ENCODE data around the gene TGM3.

Gene TGM3

GRCh38 chr20:2304180-2304579, 8.4 kb downstream of the TGM3 start:
- WGBS, 2 donors (ENCODE audit: extremely low coverage in 2 of 2, insufficient read length in 2 of 2, insufficient replicate concordance in 1 of 2), result no CpG with 5 or more reads among the region's 7 CpGs
- H3K4ac ChIP-seq (ENCODE audit: low read length), result no peak overlapping the region
- no peak overlapping the region for H3K4me2 ChIP-seq (ENCODE audit: insufficient read depth, low read length, poor library complexity, severe bottlenecking)
- no peak overlapping the region for H4K91ac ChIP-seq (ENCODE audit: low read depth, low read length, poor library complexity)
- no peak overlapping the region for H3K18ac ChIP-seq (ENCODE audit: low read length)
- peaks cover 0 to 9% of the 10 kb centered on the region in 2 donors for H3K4me1 ChIP-seq (ENCODE audit: control insufficient read depth in 2 of 2, insufficient read depth in 1 of 2, low read depth in 1 of 2, low read length in 2 of 2)
- H2BK120ac ChIP-seq (ENCODE audit: low read depth, low read length), result no peak overlapping the region
- no peak overlapping the region for H2AFZ ChIP-seq (ENCODE audit: low read length)
- H2BK5ac ChIP-seq (ENCODE audit: low read length), result no peak overlapping the region
- no peak overlapping the region for H3K27ac ChIP-seq (replicated peaks; ENCODE audit: low read length)
- DNase-seq (ENCODE audit: low spot score), result no peak
- no peak overlapping the region for H2BK15ac ChIP-seq (ENCODE audit: low read length)
- no peak overlapping the region for H3K9ac ChIP-seq (ENCODE audit: low read depth, low read length, poor library complexity)
- no peak overlapping the region for H3K4me3 ChIP-seq (ENCODE audit: low read length in 2 of 2)
- H3K23ac ChIP-seq (ENCODE audit: low read depth, low read length, poor library complexity), result no peak overlapping the region
- H2BK12ac ChIP-seq (ENCODE audit: low read length), result no peak overlapping the region
- no peak overlapping the region for H2AK5ac ChIP-seq (ENCODE audit: low read depth, low read length)
- H3K14ac ChIP-seq (ENCODE audit: low read length), result no peak overlapping the region
- no peaks in the 10 kb centered on the region for H3K9me3 ChIP-seq (replicated peaks in 1 of 2; ENCODE audit: control insufficient read depth in 2 of 2, insufficient read depth in 1 of 2, low read depth in 1 of 2, low read length in 2 of 2)
- peaks cover 0 to 9% (median 0%) of the 10 kb centered on the region in 3 experiments for H3K27me3 ChIP-seq (ENCODE audit: control insufficient read depth in 3 of 3, insufficient read depth in 3 of 3, low read depth in 1 of 3, low read length in 3 of 3)
- no peaks in the 10 kb centered on the region for H3K79me1 ChIP-seq (ENCODE audit: low read depth, low read length)
- H4K8ac ChIP-seq (ENCODE audit: low read depth, low read length), result no peak overlapping the region
- H3K36me3 ChIP-seq (replicated peaks in 1 of 2; ENCODE audit: control insufficient read depth in 2 of 2, insufficient read depth in 2 of 2, low read length in 2 of 2), result no peaks in the 10 kb centered on the region

- Histone ChIP-seq H2BK12ac (ENCODE audit: low read length) (no peak overlapping the region), H3K36me3 (replicated peaks in 1 of 2; ENCODE audit: control insufficient read depth in 2 of 2, insufficient read depth in 2 of 2, low read length in 2 of 2) (no peaks in the 10 kb centered on the region), H3K27me3 (ENCODE audit: control insufficient read depth in 3 of 3, insufficient read depth in 3 of 3, low read depth in 1 of 3, low read length in 3 of 3) (peaks cover 0 to 8% (median 0%) of the 10 kb centered on the region in 3 experiments), H2BK15ac (ENCODE audit: low read length) (no peak overlapping the region), H4K8ac (ENCODE audit: low read depth, low read length) (no peak overlapping the region), H3K27ac (replicated peaks; ENCODE audit: low read length) (no peak overlapping the region), H3K14ac (ENCODE audit: low read length) (no peak overlapping the region), H3K79me1 (ENCODE audit: low read depth, low read length) (no peaks in the 10 kb centered on the region), H3K9ac (ENCODE audit: low read depth, low read length, poor library complexity) (no peak overlapping the region), H3K18ac (ENCODE audit: low read length) (no peak overlapping the region), H3K4me1 (ENCODE audit: control insufficient read depth in 2 of 2, insufficient read depth in 1 of 2, low read depth in 1 of 2, low read length in 2 of 2) (peaks cover 0 to 9% of the 10 kb centered on the region in 2 donors), H2BK5ac (ENCODE audit: low read length) (no peak overlapping the region), H4K91ac (ENCODE audit: low read depth, low read length, poor library complexity) (no peak overlapping the region), H3K4me3 (ENCODE audit: low read length in 2 of 2) (no peak overlapping the region), H2AK5ac (ENCODE audit: low read depth, low read length) (no peak overlapping the region), H3K23ac (ENCODE audit: low read depth, low read length, poor library complexity) (no peak overlapping the region), H3K9me3 (replicated peaks in 1 of 2; ENCODE audit: control insufficient read depth in 2 of 2, insufficient read depth in 1 of 2, low read depth in 1 of 2, low read length in 2 of 2) (no peaks in the 10 kb centered on the region), H2AFZ (ENCODE audit: low read length) (no peak overlapping the region), H3K4ac (ENCODE audit: low read length) (no peak overlapping the region), H3K4me2 (ENCODE audit: insufficient read depth, low read length, poor library complexity, severe bottlenecking) (no peak overlapping the region), H2BK120ac (ENCODE audit: low read depth, low read length) (no peak overlapping the region)
- WGBS, 2 donors (ENCODE audit: extremely low coverage in 2 of 2, insufficient read length in 2 of 2, insufficient replicate concordance in 1 of 2), result no CpG with 5 or more reads among the region's 2 CpGs
- DNase-seq (ENCODE audit: low spot score), result no peak
Observed at GRCh38 chr20:2305029-2305428, 9.2 kb downstream of the TGM3 start.

GRCh38 chr20:2305479-2305878, 9.7 kb downstream of the TGM3 start:
- no peaks in the 10 kb centered on the region for H3K79me1 ChIP-seq (ENCODE audit: low read depth, low read length)
- H2BK12ac ChIP-seq (ENCODE audit: low read length), result no peak overlapping the region
- H4K91ac ChIP-seq (ENCODE audit: low read depth, low read length, poor library complexity), result no peak overlapping the region
- peaks cover 0 to 8% (median 0%) of the 10 kb centered on the region in 3 experiments for H3K27me3 ChIP-seq (ENCODE audit: control insufficient read depth in 3 of 3, insufficient read depth in 3 of 3, low read depth in 1 of 3, low read length in 3 of 3)
- peak overlapping the region; percentile 84 for H3K18ac ChIP-seq (ENCODE audit: low read length)
- no peaks in the 10 kb centered on the region for H3K9me3 ChIP-seq (replicated peaks in 1 of 2; ENCODE audit: control insufficient read depth in 2 of 2, insufficient read depth in 1 of 2, low read depth in 1 of 2, low read length in 2 of 2)
- no peak overlapping the region for H3K4me2 ChIP-seq (ENCODE audit: insufficient read depth, low read length, poor library complexity, severe bottlenecking)
- H3K4ac ChIP-seq (ENCODE audit: low read length), result no peak overlapping the region
- H3K4me3 ChIP-seq (ENCODE audit: low read length in 2 of 2), result no peak overlapping the region
- WGBS, 2 donors (ENCODE audit: extremely low coverage in 2 of 2, insufficient read length in 2 of 2, insufficient replicate concordance in 1 of 2), result no CpG with 5 or more reads among the region's 9 CpGs
- H3K9ac ChIP-seq (ENCODE audit: low read depth, low read length, poor library complexity), result no peak overlapping the region
- H2BK120ac ChIP-seq (ENCODE audit: low read depth, low read length), result no peak overlapping the region
- H2BK15ac ChIP-seq (ENCODE audit: low read length), result no peak overlapping the region
- peak overlapping the region; percentile 18 for H2AK5ac ChIP-seq (ENCODE audit: low read depth, low read length)
- no peak overlapping the region for H3K27ac ChIP-seq (replicated peaks; ENCODE audit: low read length)
- H4K8ac ChIP-seq (ENCODE audit: low read depth, low read length), result no peak overlapping the region
- peaks cover 0 to 9% of the 10 kb centered on the region in 2 donors for H3K4me1 ChIP-seq (ENCODE audit: control insufficient read depth in 2 of 2, insufficient read depth in 1 of 2, low read depth in 1 of 2, low read length in 2 of 2)
- H3K23ac ChIP-seq (ENCODE audit: low read depth, low read length, poor library complexity), result no peak overlapping the region
- no peak overlapping the region for H2AFZ ChIP-seq (ENCODE audit: low read length)
- no peak overlapping the region for H2BK5ac ChIP-seq (ENCODE audit: low read length)
- DNase-seq (ENCODE audit: low spot score), result no peak
- H3K36me3 ChIP-seq (replicated peaks in 1 of 2; ENCODE audit: control insufficient read depth in 2 of 2, insufficient read depth in 2 of 2, low read length in 2 of 2), result no peaks in the 10 kb centered on the region
- H3K14ac ChIP-seq (ENCODE audit: low read length), result no peak overlapping the region

- no peak overlapping the region for H3K27ac ChIP-seq (replicated peaks; ENCODE audit: low read length)
- H3K9ac ChIP-seq (ENCODE audit: low read depth, low read length, poor library complexity), result no peak overlapping the region
- no peak overlapping the region for H3K4me3 ChIP-seq (ENCODE audit: low read length in 2 of 2)
- H3K4me2 ChIP-seq (ENCODE audit: insufficient read depth, low read length, poor library complexity, severe bottlenecking), result no peak overlapping the region
- H3K23ac ChIP-seq (ENCODE audit: low read depth, low read length, poor library complexity), result no peak overlapping the region
- DNase-seq (ENCODE audit: low spot score), result no peak
- H3K79me1 ChIP-seq (ENCODE audit: low read depth, low read length), result no peaks in the 10 kb centered on the region
- no peaks in the 10 kb centered on the region for H3K36me3 ChIP-seq (replicated peaks in 1 of 2; ENCODE audit: control insufficient read depth in 2 of 2, insufficient read depth in 2 of 2, low read length in 2 of 2)
- H4K91ac ChIP-seq (ENCODE audit: low read depth, low read length, poor library complexity), result no peak overlapping the region
- no peak overlapping the region for H2BK12ac ChIP-seq (ENCODE audit: low read length)
- H2BK5ac ChIP-seq (ENCODE audit: low read length), result no peak overlapping the region
- H4K8ac ChIP-seq (ENCODE audit: low read depth, low read length), result no peak overlapping the region
- peaks cover 0 to 8% (median 0%) of the 10 kb centered on the region in 3 experiments for H3K27me3 ChIP-seq (ENCODE audit: control insufficient read depth in 3 of 3, insufficient read depth in 3 of 3, low read depth in 1 of 3, low read length in 3 of 3)
- H2AFZ ChIP-seq (ENCODE audit: low read length), result no peak overlapping the region
- H3K9me3 ChIP-seq (replicated peaks in 1 of 2; ENCODE audit: control insufficient read depth in 2 of 2, insufficient read depth in 1 of 2, low read depth in 1 of 2, low read length in 2 of 2), result no peaks in the 10 kb centered on the region
- H2AK5ac ChIP-seq (ENCODE audit: low read depth, low read length), result no peak overlapping the region
- H3K18ac ChIP-seq (ENCODE audit: low read length), result no peak overlapping the region
- no peak overlapping the region for H2BK15ac ChIP-seq (ENCODE audit: low read length)
- no peak overlapping the region for H2BK120ac ChIP-seq (ENCODE audit: low read depth, low read length)
- H3K4me1 ChIP-seq (ENCODE audit: control insufficient read depth in 2 of 2, insufficient read depth in 1 of 2, low read depth in 1 of 2, low read length in 2 of 2), result peaks cover 0 to 8% of the 10 kb centered on the region in 2 donors
- no CpG with 5 or more reads among the region's 2 CpGs for WGBS, 2 donors (ENCODE audit: extremely low coverage in 2 of 2, insufficient read length in 2 of 2, insufficient replicate concordance in 1 of 2)
- H3K4ac ChIP-seq (ENCODE audit: low read length), result no peak overlapping the region
- H3K14ac ChIP-seq (ENCODE audit: low read length), result no peak overlapping the region
Observed at GRCh38 chr20:2305946-2306345, 10.1 kb downstream of the TGM3 start.
